Stimulated activated CD4-positive, alpha-beta T cell treated with anti-CD3 and anti-CD28 coated beads, TNF-alpha, amount 100 ng/mL, for 4 hours (primary cell): Measurements from ENCODE around the gene CHCHD3.
"Not testable (repeated sequence)": the region's sequence is repeated elsewhere in the genome, so short reads cannot be mapped to it uniquely, and the experiment has no call there.

Source experiments
- DNase-seq, 3 experiments: peaks; one replicate each; pipeline ENCODE4 v3.0.0-alpha.2; 2020; ENCODE audit warnings: low read depth in 3 of 3

The CHCHD3 gene

GRCh38 chr7:133044722-133045473 is 37.0 kb downstream of the CHCHD3 start:
- no peak for DNase-seq

DNA sequence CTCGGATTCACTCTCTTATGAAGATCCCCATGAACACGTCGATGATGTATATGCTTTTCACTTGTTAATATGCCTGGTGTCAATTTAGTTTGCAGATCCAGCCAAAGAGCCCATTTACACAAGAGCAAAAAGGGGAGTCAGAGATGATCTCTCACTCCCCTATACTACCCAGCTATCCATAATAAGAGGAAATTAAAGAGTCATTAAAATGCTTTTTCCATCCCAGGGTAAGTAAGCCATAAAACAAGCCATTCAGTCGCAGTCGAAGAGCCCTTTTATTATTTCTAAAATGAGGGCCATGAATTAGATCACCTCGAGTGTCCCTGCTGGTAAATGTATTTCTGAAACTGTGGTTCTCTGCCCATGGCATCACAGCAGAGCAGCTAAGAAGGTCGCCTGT is 41.2 kb downstream of the CHCHD3 start:
- no peak for DNase-seq

DNA sequence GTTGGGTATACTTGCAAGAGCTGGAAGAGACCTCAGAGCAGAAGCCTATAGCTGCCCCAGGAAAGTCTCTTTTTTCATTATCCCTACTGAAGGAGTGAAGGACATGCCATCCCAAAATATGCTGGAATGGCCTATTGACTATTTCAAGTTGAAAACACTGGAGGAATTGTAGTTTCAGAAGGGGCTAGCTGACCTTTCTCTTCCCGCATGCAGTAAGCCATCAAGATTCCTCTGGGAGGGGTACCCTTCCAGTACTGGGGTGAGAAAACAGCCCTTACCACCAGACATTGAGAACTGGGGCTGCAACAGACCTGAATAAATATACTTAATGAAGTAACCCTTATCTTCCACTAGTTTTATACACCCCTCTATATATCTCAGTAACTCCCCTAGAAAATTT is 41.7 kb downstream of the CHCHD3 start:
- no peak for DNase-seq

DNA sequence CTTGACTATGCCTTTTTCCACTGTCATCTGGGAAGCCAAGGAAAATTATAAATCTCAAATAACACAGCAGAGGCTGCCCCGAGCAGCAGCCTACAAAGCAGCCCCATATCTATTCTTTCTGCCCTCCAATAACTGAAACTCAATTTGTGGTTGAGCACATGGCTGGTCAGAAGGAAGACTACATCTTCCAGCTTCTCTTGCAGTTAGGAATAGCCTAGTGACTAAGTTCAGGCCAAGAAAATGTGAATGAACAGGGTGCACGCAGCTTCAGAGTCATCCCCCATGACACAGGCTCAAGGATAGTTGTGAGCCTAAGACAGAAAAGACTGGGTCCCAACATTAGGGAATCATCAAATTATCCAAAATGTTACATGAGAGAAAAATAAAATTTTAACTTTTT is 42.3 kb downstream of the CHCHD3 start:
- DNase-seq = no peak

GRCh38 chr7:133036289-133036688 is 45.6 kb downstream of the CHCHD3 start:
- DNase-seq = no peak

DNA sequence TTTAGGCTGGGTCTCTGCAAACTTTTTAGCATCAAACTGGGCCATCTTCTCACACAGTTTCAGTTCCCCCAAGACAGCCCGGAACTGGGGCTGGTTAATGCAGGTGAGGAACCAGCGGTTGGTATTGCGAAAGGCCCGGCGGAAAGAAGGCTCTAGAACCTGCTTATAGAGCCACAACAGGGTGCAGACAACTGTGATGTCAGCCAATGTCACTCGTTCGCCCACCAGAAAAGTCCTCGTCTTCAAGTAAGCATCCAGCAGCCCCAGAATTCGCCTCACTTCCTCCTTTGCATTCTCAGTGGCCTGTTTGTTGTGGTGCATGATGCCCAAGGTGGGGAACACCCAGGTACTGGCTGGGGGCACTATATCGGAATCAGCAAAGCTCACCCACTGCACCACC is 46.6 kb downstream of the CHCHD3 start:
- DNase-seq = not testable (repeated sequence)

GRCh38 chr7:133030346-133030745 is 51.5 kb downstream of the CHCHD3 start:
- DNase-seq = no peak

DNA sequence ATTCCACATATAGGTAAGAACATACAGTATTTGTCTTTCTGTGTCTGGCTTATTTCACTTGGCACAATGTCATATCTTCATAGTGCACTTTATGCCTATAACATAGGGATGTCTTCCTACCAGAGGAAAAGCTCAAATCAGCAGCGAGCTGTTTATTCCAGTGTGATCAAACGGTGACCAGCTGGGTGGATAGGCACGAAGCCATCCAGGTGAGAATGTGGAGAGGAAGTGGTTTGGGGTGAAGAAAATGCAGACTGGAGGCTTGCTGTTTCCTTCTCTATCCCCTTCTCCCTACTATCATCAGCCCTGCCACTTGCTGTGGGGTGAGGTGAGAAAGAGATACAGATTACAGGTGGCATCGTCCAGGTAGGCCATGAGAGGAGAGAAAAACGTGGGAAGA is 52.4 kb downstream of the CHCHD3 start:
- no peak for DNase-seq

- no peak for DNase-seq
Observed at GRCh38 chr7:133027397-133027796, 54.5 kb downstream of the CHCHD3 start.

DNA sequence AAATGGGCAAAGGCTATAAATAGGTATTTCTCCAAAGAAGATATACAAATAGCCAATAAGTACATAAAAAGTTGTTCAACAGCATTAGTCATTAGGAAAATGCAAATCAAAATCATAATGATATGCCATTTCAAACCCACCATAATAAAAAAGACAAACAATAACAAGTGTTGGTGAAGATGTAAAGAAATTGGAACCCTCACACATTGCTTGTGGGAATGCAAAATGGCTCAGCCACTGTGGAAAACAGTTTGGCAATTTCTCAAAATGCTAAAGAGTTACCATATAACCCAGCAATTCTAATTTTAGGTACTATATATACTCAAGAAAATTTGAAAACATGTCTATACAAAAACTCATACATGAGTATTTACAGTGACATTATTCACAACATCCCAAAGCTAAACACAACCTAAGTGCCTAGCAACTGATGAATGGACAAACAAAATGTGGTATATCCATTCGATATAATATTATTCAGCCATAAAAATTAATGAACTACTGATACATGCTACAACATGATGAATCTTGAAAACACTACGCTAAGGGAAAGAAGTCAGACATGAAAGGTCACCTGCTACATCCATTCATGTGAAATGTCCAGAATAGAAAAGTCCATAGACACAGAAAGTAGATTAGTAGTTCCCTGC is 55.6 kb downstream of the CHCHD3 start:
- DNase-seq = no peak

DNA sequence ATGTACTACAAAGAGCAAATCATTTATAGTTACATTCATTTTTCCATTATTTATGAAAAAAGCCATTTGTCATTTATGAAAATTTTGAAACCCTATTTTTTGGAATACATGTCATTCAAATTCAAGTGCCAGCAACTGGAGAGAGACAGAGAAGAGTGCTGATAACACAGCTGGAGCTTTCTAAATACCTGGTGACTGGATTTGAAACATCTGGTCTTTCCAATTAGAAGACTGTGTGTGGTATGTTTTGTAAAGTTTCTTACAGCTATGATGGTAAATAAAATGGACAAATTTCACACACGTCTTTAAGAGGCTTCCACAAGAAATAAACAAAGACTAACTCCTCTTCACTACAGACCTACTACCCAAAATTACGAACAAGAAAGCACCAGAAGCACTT is 56.8 kb downstream of the CHCHD3 start:
- DNase-seq = no peak

GRCh38 chr7:133024596-133024995 is 57.3 kb downstream of the CHCHD3 start:
- no peak for DNase-seq

GRCh38 chr7:133023370-133024071 is 58.4 kb downstream of the CHCHD3 start:
- no peak for DNase-seq

DNA sequence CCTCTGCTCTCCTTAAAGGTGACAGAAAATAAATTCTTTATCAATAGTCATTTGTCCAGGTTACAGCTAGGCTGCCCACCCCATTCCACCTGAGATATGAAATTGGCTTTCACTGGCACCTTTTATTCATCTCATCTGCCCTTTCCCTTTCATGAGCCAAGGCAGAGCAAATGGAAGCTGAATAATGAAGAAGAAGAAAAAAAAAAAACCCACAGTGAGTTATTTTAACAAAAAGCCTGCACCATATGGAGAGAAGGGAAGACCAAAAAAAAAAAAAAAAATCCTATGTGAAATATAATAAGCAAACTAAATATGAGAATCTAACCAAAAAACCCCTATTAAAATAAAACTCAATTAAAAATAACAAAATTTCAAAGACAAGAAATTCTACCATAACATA is 59.2 kb downstream of the CHCHD3 start:
- no peak for DNase-seq

- no peak for DNase-seq
Observed at GRCh38 chr7:133021196-133021595, 60.7 kb downstream of the CHCHD3 start.

GRCh38 chr7:133020496-133020895 is 61.4 kb downstream of the CHCHD3 start:
- no peak for DNase-seq

GRCh38 chr7:133019590-133019989 is 62.3 kb downstream of the CHCHD3 start:
- no peak for DNase-seq

GRCh38 chr7:133016604-133017003 is 65.3 kb downstream of the CHCHD3 start:
- no peak for DNase-seq

DNA sequence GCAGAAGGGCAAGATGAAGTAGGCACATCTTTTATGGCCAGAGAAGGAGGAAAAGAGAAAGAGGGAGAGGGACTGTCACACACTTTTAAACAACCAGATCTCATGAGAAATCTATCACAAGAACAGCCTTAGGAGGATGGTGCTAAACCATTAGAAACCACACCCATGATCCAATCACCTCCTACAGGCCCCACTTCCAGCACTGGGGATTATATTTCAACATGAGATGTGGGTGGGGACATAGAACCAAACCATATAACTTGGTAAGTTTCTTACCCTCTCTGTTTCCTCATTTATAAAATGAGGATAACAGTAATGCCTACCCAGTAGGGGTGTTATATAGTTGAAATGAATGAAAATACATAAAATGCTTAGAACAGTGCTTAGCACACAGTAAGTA is 66.0 kb downstream of the CHCHD3 start:
- no peak for DNase-seq

GRCh38 chr7:133011746-133012145 is 70.1 kb downstream of the CHCHD3 start:
- DNase-seq = no peak

DNA sequence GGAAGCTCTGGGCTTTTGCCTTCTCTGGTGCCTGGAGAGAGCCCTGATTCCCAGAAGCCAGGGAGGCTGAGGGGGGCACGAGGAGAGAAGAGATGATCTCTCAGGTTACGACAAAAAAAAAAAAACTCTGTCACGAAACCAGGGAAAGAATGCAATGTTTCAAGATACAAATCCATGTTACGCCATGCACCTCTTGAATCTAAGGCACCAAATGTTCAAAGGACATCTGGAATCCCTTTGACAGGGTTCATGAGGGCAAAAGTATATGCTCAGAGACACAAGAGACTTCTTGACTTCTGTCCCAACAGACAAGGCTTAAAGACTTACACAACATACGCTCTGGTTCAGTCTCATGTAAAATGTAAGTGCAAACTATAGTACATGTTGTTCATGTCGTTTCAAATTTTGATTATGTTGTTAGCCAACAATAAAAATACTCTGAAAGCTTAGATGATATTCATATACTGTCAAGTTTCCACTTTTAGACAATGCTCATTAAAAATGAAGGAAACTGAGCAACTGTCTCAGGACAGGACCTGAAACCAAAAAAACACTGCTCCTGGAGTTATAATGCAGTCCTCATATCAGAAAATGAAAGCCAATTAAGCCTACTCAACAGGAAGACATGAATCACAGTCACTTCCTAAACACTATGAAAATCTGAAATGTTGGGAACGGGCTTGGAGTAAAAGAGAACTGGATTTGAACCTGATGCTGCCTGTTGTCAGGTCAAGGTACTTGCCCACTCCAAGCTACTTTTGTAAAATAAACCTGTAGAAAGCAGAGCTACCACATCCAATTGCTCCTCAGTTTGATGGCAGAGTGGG is 72.3 kb downstream of the CHCHD3 start:
- no peak for DNase-seq

- DNase-seq = no peak
Observed at GRCh38 chr7:133007961-133008360, 73.9 kb downstream of the CHCHD3 start.
